SK-N-MC (cell line): ENCODE measurements around the gene SLC25A4.

Experiments used
- DNase-seq: peaks from one replicate; pipeline ENCODE4 v3.0.0-alpha.2; 2011; ENCODE audit warnings: low read depth, low spot score
- H3K27ac ChIP-seq: fragments of 200-600 bp; sonication (generic); 2 replicates; pipeline ENCODE4 v1.5.1; 2016; ENCODE audit warnings: mixed run types
- H3K36me3 ChIP-seq: fragments of 200-600 bp; sonication (generic); 2 replicates; pipeline ENCODE4 v1.6.1; 2017; ENCODE audit warnings: antibody characterized with exemption, low read length, mixed read lengths; ENCODE audit not compliant: insufficient read depth
- H3K4me3 ChIP-seq: fragments of 200-600 bp; sonication (generic); 2 replicates; pipeline ENCODE4 v1.5.1; 2016
- H3K9ac ChIP-seq: fragments of 200-600 bp; sonication (generic); 2 replicates; pipeline ENCODE4 v1.8.0; 2017; ENCODE audit warnings: mixed run types, mixed read lengths; ENCODE audit not compliant: insufficient read length
- H3K9me3 ChIP-seq: fragments of 200-600 bp; sonication (generic); 2 replicates; pipeline ENCODE4 v1.6.1; 2017; ENCODE audit warnings: low read depth, mild to moderate bottlenecking, antibody characterized with exemption, low read length, moderate library complexity, mixed read lengths
- EZH2 ChIP-seq: fragments of 200-600 bp; sonication (generic); IDR thresholded peaks from one replicate; pipeline ENCODE4 v1.6.1; 2017; ENCODE audit warnings: antibody characterized with exemption
- FOXP2 ChIP-seq: optimal IDR thresholded peaks from 2 replicates; pipeline ENCODE3; 2011; ENCODE audit warnings: mild to moderate bottlenecking, moderate library complexity; ENCODE audit not compliant: insufficient read depth; ENCODE audit errors: extremely low read length, control extremely low read depth
- POLR2AphosphoS5 ChIP-seq: IDR thresholded peaks from 2 replicates; pipeline ENCODE4 v1.6.1; 2012; ENCODE audit warnings: mild to moderate bottlenecking, low read depth, low read length, borderline replicate concordance

SLC25A4 gene

DNA sequence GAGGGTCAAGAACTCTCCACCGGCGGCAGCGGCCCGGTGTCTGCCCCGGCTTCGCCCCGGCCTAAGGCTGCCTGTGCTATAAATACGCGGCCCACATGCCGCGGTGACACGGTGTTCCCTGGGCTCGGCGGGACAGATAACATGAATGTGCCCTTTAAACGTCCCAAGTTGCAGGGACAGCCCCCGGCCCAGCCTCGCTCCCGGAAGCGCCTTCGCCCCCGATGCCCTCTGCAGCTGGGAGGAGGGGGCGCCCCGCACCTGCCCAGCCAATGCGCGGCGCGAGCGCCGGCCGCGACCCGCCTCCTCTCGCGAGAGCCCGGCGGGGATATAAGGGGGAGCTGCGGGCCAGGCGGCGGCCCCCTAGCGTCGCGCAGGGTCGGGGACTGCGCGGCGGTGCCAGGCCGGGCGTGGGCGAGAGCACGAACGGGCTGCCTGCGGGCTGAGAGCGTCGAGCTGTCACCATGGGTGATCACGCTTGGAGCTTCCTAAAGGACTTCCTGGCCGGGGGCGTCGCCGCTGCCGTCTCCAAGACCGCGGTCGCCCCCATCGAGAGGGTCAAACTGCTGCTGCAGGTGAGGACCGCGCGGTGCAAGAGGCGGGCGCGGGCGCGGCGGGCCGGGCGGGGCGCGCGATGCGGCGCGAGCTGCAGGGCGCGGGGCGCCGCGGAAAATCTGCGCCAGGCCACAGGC lies at the start of gene SLC25A4:
SLC25A4 (plus strand) TSS at position 355 of the 689 bp plus-strand sequence; CDS start at position 462, 107 bp downstream.
- TF ChIP-seq POLR2AphosphoS5, result peak; percentile 88
- TF ChIP-seq EZH2, result no peak
- TF ChIP-seq FOXP2, result peak; percentile 16
- Histone ChIP-seq H3K36me3 (0 out of 2 replicates have a peak, but pooled peaks cover 5% of the 10 kb centered on the region), H3K9ac (peak within 1 kb of the TSS; percentile 72), H3K9me3 (no peaks in the 10 kb centered on the region), H3K4me3 (peak within 1 kb of the TSS; percentile 89), H3K27ac (no peak within 1 kb of the TSS)
- DNase-seq, result no peak

DNA sequence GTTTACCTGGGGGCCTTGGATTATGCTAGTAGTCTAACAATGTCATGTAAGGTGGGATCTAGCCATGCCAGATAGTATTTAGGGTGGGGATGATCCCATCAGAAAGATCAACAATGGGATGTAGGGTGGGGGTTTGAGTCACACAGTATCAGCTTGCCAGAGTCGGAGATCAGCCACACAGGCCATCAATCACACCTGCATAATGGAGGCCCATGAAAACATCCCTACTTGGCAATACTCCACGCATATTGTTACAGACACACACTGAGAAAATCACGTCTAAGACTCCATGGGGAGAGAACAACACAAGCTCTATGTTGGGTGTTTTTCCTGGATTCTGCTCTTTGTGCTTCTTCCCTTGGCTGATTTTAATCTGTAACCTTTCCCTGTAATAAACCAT lies 49.5 kb upstream of the SLC25A4 start:
- Histone ChIP-seq H3K9me3 (no peaks in the 10 kb centered on the region), H3K4me3 (no peak overlapping the region)
- DNase-seq, result no peak

DNA sequence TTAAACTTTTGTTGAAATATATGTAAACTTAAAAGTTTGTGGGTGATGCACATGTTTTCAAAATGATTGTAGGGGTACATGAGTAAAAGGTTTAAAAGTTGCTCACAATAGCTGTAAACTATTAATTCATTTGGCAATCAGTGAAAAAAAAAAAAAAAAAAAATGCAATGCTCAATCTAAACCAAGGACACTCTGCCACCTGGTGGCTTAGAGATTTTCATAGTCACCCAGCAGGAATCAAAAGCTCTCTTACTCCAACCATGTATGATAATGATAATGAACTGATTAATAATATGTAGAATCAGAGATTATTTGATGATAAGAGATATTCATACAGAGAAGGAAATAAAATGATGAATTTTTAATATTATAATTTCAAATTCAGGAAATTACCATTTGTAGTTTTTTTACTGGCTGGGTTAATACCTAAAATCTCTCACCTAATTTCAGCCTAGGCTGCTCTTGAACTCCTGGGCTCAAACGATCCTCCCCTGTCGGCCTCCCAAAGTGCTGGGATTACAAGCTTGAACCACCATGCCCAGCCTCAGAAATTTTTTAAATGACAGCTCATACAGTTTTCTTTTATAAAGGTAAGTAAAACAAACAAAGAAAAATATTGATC lies 46.9 kb upstream of the SLC25A4 start:
- TF ChIP-seq FOXP2, result no peak
- TF ChIP-seq POLR2AphosphoS5, result no peak
- TF ChIP-seq EZH2, result no peak
- H3K36me3 ChIP-seq, result no peaks in the 10 kb centered on the region
- no peak overlapping the region for H3K9ac ChIP-seq
- no peak overlapping the region for H3K27ac ChIP-seq
- no peak for DNase-seq
- no peaks in the 10 kb centered on the region for H3K9me3 ChIP-seq
- H3K4me3 ChIP-seq, result no peak overlapping the region

More for the DNA sequence above, 49.5 kb upstream of the SLC25A4 start:
- Histone ChIP-seq H3K27ac (no peak overlapping the region), H3K9ac (no peak overlapping the region), H3K36me3 (no peaks in the 10 kb centered on the region)
- TF ChIP-seq FOXP2 (no peak), EZH2 (no peak), POLR2AphosphoS5 (no peak)

DNA sequence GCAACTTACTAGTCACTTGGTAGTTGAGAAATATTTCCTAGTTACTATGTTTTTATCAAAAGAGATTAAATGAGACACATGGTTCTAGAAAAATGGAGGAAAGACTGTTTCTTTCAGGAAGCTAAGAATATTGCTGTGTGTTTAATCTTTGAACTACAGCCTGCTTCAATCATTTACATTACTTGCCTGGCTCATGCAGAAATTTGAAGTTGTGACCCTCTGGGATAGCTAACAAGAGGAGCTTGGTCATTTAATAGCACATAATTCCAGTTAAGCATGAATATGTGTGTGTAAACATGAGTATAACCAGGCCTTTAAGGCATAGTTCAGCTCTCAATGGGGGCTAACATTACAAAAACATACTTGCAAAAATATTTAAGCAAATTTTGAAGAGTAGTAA lies 44.6 kb upstream of the SLC25A4 start:
- Histone ChIP-seq H3K9me3 (no peaks in the 10 kb centered on the region), H3K4me3 (no peak overlapping the region), H3K27ac (no peak overlapping the region), H3K36me3 (no peaks in the 10 kb centered on the region), H3K9ac (no peak overlapping the region)
- TF ChIP-seq EZH2, result no peak
- DNase-seq, result no peak

DNA sequence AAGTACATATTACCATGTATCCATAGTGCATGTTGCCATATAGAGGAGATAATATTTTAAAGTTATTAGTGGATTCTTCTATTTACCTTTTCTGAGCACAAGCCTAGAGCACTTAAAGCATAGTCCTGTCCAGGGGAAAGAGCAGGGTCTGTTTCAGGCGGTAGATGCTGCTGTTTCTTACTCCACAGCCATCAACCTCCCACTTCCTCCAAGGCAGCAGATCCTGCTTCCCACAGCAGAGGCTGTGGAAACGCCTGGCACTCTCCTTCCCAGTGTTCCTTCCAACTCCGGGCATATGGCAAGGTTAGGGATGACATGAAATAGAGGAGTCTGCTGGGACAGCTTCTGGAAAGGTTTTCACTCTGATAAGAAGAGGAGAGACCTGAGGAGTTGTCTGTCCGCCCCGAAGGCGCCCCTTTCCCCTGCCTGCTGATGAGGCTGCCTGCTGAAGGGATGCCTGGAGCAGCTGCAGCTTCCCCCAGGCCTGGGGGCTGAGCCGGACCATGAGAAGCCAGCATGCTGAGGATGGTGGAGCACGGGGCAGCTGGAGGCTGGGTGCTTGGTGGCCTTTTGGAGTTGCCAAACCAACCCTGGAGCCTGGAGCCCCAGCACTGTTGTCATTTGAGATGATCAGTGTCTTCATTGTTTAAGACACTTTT lies 43.9 kb upstream of the SLC25A4 start:
- TF ChIP-seq POLR2AphosphoS5 (no peak), EZH2 (no peak), FOXP2 (no peak)

DNA sequence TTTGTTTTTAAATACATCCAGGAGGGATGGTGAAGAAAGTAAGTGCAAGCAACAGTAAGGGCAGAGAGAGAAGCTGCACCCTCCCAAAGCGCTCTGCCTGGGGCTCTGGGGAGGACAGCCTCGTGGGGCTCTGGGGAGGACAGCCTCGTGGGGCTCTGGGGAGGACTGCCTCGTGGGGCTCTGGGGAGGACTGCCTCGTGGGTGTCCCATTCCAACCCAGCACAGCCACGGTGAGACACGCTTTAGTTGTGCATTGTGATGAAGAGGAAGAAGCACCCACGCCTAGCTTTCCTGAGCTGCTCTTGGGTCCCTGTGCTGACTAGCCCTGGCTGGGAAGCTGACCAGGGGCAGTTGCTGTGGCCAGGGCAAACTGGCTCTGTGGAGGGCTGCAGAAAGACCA lies 43.1 kb upstream of the SLC25A4 start:
- H3K36me3 ChIP-seq, result no peaks in the 10 kb centered on the region
- H3K9me3 ChIP-seq, result no peaks in the 10 kb centered on the region
- TF ChIP-seq POLR2AphosphoS5, result no peak
- TF ChIP-seq FOXP2, result no peak
- no peak for TF ChIP-seq EZH2
- no peak overlapping the region for H3K4me3 ChIP-seq
- no peak overlapping the region for H3K27ac ChIP-seq
- no peak for DNase-seq
- H3K9ac ChIP-seq, result no peak overlapping the region

More for the DNA sequence above, 43.9 kb upstream of the SLC25A4 start:
- Histone ChIP-seq H3K36me3 (no peaks in the 10 kb centered on the region), H3K27ac (no peak overlapping the region), H3K4me3 (no peak overlapping the region), H3K9me3 (no peaks in the 10 kb centered on the region), H3K9ac (no peak overlapping the region)
- DNase-seq, result no peak

DNA sequence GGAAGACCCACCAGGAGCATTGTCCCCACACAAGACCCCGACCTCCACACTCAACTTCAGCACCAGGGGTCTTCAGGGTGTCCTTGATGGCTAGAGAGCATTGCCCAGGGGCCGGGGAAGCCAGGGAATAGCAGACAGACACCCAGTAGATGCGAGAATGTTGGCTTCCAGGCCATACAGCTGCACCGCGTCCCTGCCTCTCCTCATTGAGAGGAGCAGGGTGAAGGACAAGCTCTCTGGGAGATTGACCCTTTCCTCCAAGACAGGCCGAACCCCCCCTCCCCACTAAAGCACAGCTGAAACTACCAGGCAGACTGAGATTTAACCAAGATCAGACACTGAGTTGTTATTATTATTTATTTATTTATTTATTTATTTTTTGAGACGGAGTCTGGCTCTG lies 42.6 kb upstream of the SLC25A4 start:
- H3K9ac ChIP-seq, result no peak overlapping the region

DNA sequence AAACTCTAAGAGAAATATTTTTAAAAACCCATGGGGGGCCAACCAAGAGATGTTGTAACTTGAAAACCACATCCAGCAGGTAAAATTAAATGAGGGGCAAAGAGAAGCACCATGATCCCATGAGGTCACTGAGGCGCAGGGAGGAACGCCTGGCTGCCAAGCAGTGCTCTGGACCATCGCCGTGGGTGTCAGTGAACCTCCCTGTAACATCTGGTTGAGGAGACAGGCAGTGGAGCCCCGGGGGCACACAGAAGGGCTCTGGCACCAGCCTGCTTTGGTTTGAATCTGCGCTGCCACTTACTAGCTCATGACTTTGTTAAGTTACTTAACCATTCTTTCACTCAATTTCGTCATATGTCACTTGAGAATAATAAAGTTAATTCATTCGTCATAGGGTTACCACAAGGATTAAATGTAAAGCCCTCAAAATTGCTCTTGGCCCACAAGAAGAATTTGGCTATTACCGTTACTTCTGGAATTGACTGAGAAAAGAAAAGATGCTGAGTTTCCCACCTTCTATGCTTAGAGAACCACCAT lies 41.6 kb upstream of the SLC25A4 start:
- H3K36me3 ChIP-seq, result no peaks in the 10 kb centered on the region
- H3K27ac ChIP-seq, result no peak overlapping the region
- H3K9me3 ChIP-seq, result no peaks in the 10 kb centered on the region
- H3K9ac ChIP-seq, result no peak overlapping the region
- peak; percentile 24 for DNase-seq
- no peak for TF ChIP-seq POLR2AphosphoS5
- no peak for TF ChIP-seq EZH2
- no peak for TF ChIP-seq FOXP2
- no peak overlapping the region for H3K4me3 ChIP-seq

More for the DNA sequence above, 42.6 kb upstream of the SLC25A4 start:
- H3K4me3 ChIP-seq, result no peak overlapping the region
- no peak for TF ChIP-seq POLR2AphosphoS5
- no peak for TF ChIP-seq EZH2
- TF ChIP-seq FOXP2, result no peak
- H3K27ac ChIP-seq, result no peak overlapping the region
- H3K36me3 ChIP-seq, result no peaks in the 10 kb centered on the region
- no peaks in the 10 kb centered on the region for H3K9me3 ChIP-seq
- DNase-seq, result no peak
